Subcutaneous abdominal adipose tissue (tissue), 5 donors: ENCODE data around the gene BMP6.

Experiments used
- H3K27ac ChIP-seq: one replicate; pipeline ENCODE4 v1.7.0; 2013; ENCODE audit warnings: low read depth, mild to moderate bottlenecking, inconsistent platforms, low read length, moderate library complexity
- H3K27me3 ChIP-seq, 5 donors: one replicate each; pipeline ENCODE4 v1.7.0; 2013; ENCODE audit warnings: low read length in 5 of 5, inconsistent platforms in 1 of 5; ENCODE audit not compliant: control insufficient read depth in 5 of 5, insufficient read depth in 4 of 5
- H3K36me3 ChIP-seq, 5 donors: one replicate each; pipeline ENCODE4 v1.7.0; 2013; ENCODE audit warnings: low read length in 5 of 5; ENCODE audit not compliant: control insufficient read depth in 5 of 5, insufficient read depth in 5 of 5
- H3K4me1 ChIP-seq, 5 donors: one replicate each; pipeline ENCODE4 v1.7.0; 2013; ENCODE audit warnings: low read length in 5 of 5, mild to moderate bottlenecking in 3 of 5, moderate library complexity in 1 of 5; ENCODE audit not compliant: control insufficient read depth in 5 of 5, insufficient read depth in 5 of 5
- H3K4me3 ChIP-seq, 5 donors: one replicate each; pipeline ENCODE4 v1.7.0; 2013; ENCODE audit warnings: low read length in 5 of 5, low read depth in 1 of 5
- H3K9ac ChIP-seq, 5 donors: one replicate each; pipeline ENCODE4 v1.7.0; 2013; ENCODE audit warnings: low read length in 5 of 5, mild to moderate bottlenecking in 4 of 5, moderate library complexity in 3 of 5
- H3K9me3 ChIP-seq, 5 donors: one replicate each; pipeline ENCODE4 v1.7.0; 2013; ENCODE audit warnings: low read length in 5 of 5; ENCODE audit not compliant: control insufficient read depth in 5 of 5
- donor health status: healthy.
- donor health status: healthy.
- donor health status: healthy.
- donor health status: healthy.
- donor health status: healthy.

The BMP6 gene

DNA sequence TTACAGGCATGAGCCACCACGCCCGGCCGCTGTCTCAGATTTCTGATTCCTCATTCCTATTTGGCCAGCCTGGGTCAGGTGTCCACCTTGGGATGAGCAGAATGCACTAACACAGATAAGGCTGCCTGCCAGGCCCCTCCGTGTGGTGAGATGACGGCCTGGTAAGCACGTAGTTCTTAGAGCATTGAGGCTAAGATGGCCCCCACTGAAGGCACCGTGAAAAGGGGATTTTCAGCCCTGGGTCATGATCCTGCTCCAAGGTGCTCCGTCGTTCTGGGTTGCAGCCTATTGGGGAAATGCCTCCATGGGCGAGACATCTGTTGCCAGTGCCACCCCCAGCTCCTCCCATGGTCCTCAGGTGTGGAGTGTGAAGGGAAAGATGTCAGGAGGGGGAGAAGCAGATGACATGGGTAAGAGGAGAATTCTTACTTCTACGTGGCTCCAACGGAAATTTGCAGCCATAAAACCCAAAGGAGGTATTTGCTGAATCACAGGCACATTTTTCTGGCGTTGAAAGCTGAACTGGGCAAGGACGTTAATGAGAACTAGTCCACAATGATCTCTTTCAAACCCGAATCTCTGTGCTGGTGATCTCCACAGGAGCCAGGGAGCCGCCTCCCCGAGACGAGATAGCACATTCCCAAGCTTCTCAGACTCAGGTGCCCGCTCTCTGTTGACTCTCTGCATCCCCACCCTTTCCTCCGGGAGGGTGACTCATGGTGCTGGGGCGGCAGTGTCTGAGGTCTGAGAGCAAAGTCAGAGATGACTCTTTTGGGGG is 34.0 kb upstream of the BMP6 start:
- H3K27ac ChIP-seq = no peak overlapping the region
- H3K4me1 ChIP-seq = peaks cover 0 to 6% (median 0%) of the 10 kb centered on the region in 5 donors
- H3K27me3 ChIP-seq = peaks cover 4 to 12% (median 5%) of the 10 kb centered on the region in 5 donors
- H3K9me3 ChIP-seq = no peaks in the 10 kb centered on the region
- no peak overlapping the region for H3K9ac ChIP-seq
- H3K4me3 ChIP-seq = no peak overlapping the region
- no peaks in the 10 kb centered on the region for H3K36me3 ChIP-seq

DNA sequence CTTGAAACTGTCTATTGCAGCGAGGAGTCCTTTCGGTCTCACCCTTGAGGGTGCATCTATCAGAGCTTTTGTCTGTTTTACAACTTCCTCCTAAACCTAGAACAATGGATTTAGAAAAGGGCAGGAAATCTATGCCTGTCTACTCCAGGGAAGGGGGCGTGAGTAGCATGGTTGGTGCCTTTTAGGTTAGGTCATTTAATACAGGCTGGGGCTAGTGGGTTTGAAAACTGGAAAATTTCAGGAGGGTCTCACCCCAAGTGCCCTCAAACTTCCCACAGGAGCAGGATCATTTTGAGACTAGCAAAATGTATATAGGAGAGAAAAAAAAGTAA is 33.5 kb upstream of the BMP6 start:
- H3K36me3 ChIP-seq = no peaks in the 10 kb centered on the region
- H3K9me3 ChIP-seq = no peaks in the 10 kb centered on the region
- peaks cover 4 to 12% (median 5%) of the 10 kb centered on the region in 5 donors for H3K27me3 ChIP-seq
- peaks cover 0 to 6% (median 0%) of the 10 kb centered on the region in 5 donors for H3K4me1 ChIP-seq
- H3K27ac ChIP-seq = no peak overlapping the region
- H3K4me3 ChIP-seq = no peak overlapping the region
- no peak overlapping the region for H3K9ac ChIP-seq

DNA sequence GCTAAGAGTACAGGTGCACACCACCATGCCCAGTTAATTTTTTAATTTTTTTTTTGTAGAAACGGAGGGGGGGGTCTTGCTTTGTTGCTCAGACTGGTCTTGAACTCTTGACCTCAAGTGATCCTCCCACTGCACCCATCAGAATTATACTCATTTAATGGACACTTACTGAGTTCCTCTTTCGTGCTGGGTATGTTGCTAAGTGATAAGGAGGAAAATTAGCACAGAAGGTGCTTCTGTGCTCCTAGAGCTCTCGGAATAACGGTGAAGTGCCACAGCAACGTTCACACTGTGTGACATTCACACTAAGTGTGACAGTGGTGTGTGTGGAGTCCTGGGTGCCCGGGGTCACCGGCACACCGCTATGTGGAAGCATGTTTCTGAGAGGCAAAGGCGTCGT is 32.1 kb upstream of the BMP6 start:
- Histone ChIP-seq H3K4me3 (no peak overlapping the region), H3K36me3 (no peaks in the 10 kb centered on the region), H3K27me3 (peaks cover 4 to 12% (median 5%) of the 10 kb centered on the region in 5 donors), H3K9ac (no peak overlapping the region), H3K9me3 (no peaks in the 10 kb centered on the region), H3K27ac (no peak overlapping the region), H3K4me1 (peaks cover 0 to 7% (median 5%) of the 10 kb centered on the region in 5 donors)

- Histone ChIP-seq H3K36me3 (no peaks in the 10 kb centered on the region), H3K27ac (no peak overlapping the region), H3K9me3 (no peaks in the 10 kb centered on the region), H3K4me3 (no peak overlapping the region), H3K9ac (no peak overlapping the region), H3K27me3 (peaks cover 4 to 12% (median 5%) of the 10 kb centered on the region in 5 donors), H3K4me1 (peaks cover 0 to 7% (median 5%) of the 10 kb centered on the region in 5 donors)
Measured at GRCh38 chr6:7696061-7696460, 29.8 kb upstream of the BMP6 start.

GRCh38 chr6:7697432-7697819 is 28.5 kb upstream of the BMP6 start:
- H3K36me3 ChIP-seq = no peaks in the 10 kb centered on the region
- H3K9ac ChIP-seq = no peak overlapping the region
- H3K27ac ChIP-seq = no peak overlapping the region
- H3K4me1 ChIP-seq = peaks cover 0 to 7% (median under 1%) of the 10 kb centered on the region in 5 donors
- no peaks in the 10 kb centered on the region for H3K9me3 ChIP-seq
- H3K4me3 ChIP-seq = no peak overlapping the region
- H3K27me3 ChIP-seq = peaks cover 0 to 5% (median under 1%) of the 10 kb centered on the region in 5 donors

DNA sequence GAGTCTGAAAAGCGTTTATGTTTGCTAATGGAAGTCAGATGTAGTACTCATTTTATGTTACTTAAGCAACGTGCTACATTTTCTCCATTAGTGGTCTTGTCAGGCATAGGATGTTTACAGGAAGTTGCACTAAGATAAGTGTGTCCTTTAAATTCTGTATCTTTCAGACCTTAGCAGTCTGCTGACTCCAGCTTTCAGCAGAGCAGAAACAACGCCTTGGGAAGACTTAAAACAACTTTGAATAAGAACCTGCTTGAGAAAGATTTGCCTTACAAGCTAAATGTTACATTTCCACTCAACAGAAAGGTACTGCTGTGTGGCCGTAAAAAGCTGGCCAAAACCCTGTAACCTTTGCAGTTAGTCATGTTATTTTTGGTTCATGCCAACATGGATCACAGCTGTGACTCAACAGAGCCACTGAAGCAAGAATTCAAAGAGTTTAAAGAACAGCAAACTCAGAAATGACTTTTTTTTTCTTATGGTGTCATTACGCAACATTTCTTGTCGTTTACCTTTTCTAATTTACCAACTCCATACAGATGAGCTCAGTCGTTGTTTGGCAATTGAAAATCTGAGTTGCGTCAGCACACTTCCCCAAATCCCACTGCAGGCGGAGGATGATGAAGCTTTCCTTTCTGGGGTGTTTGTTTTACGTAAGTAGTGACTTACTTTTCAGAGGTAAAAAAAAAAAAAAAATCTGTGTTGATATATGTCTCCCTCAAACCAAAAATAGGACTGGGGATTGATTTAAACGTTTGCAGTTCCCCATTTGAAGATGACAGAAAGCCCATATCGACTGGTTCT is 27.9 kb upstream of the BMP6 start:
- H3K4me1 ChIP-seq = peaks cover 0 to 7% (median 0%) of the 10 kb centered on the region in 5 donors
- H3K4me3 ChIP-seq = no peak overlapping the region
- peaks cover 0 to 5% (median 0%) of the 10 kb centered on the region in 5 donors for H3K27me3 ChIP-seq
- no peak overlapping the region for H3K27ac ChIP-seq
- H3K9ac ChIP-seq = no peak overlapping the region
- no peaks in the 10 kb centered on the region for H3K9me3 ChIP-seq
- H3K36me3 ChIP-seq = no peaks in the 10 kb centered on the region

DNA sequence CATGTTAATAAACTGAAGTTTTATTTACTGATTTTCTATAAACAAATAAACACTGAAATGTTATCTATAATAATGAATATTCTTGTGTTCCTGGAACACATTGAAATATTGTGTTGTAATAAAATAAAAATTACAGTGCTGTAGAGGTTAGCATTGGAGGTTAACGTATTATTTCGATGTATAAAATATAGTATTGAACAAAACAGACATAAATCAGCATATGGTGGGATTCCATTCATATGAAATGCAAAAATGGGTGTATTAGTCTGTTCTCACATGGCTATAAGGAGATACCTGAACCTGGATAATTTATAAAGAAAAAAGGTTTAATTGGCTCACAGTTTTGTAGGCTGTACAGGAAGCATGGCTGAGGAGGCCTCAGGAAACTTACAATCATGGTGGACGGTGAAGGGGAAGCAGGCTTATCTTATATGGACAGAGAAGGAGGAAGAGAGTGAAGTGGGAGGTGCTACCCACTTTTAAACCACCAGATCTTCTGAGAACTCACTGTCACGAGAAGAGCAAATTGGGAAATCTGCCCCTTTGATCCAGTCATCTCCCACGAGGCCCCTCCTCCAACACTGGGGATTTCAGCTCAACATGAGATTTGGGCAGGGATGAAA is 24.6 kb upstream of the BMP6 start:
- H3K4me3 ChIP-seq = no peak overlapping the region
- no peaks in the 10 kb centered on the region for H3K9me3 ChIP-seq
- H3K27ac ChIP-seq = no peak overlapping the region
- H3K4me1 ChIP-seq = peaks cover 0 to 7% (median 0%) of the 10 kb centered on the region in 5 donors
- H3K36me3 ChIP-seq = no peaks in the 10 kb centered on the region
- H3K27me3 ChIP-seq = no peaks in the 10 kb centered on the region
- H3K9ac ChIP-seq = no peak overlapping the region

GRCh38 chr6:7703148-7703680 is 22.7 kb upstream of the BMP6 start:
- Histone ChIP-seq H3K36me3 (no peaks in the 10 kb centered on the region), H3K27me3 (no peaks in the 10 kb centered on the region), H3K4me3 (no peak overlapping the region), H3K9ac (no peak overlapping the region), H3K9me3 (no peaks in the 10 kb centered on the region), H3K27ac (no peak overlapping the region), H3K4me1 (peaks cover 0 to 1% (median 0%) of the 10 kb centered on the region in 5 donors)

GRCh38 chr6:7705483-7705882 is 20.4 kb upstream of the BMP6 start:
- no peaks in the 10 kb centered on the region for H3K27me3 ChIP-seq
- H3K27ac ChIP-seq = no peak overlapping the region
- no peaks in the 10 kb centered on the region for H3K4me1 ChIP-seq
- H3K4me3 ChIP-seq = no peak overlapping the region
- no peaks in the 10 kb centered on the region for H3K9me3 ChIP-seq
- H3K36me3 ChIP-seq = no peaks in the 10 kb centered on the region
- no peak overlapping the region for H3K9ac ChIP-seq

- Histone ChIP-seq H3K9ac (no peak overlapping the region), H3K27ac (no peak overlapping the region), H3K4me3 (no peak overlapping the region), H3K36me3 (no peaks in the 10 kb centered on the region), H3K9me3 (peaks cover 0 to 7% (median 5%) of the 10 kb centered on the region in 5 donors), H3K27me3 (no peaks in the 10 kb centered on the region), H3K4me1 (no peaks in the 10 kb centered on the region)
Measured at GRCh38 chr6:7706269-7706668, 19.6 kb upstream of the BMP6 start.
